ENCODE measurements around the gene MTMR10. TPM values are rescaled to one million over a fixed set of nuclear protein-coding genes. Genes with fewer than 3 reads are reported as not detected.

Gene MTMR10
- total RNA-seq, 3 donors from 2014 or later = 31.5 to 46.9 (median 35.7) TPM

- TF ChIP-seq, protein P1, sequence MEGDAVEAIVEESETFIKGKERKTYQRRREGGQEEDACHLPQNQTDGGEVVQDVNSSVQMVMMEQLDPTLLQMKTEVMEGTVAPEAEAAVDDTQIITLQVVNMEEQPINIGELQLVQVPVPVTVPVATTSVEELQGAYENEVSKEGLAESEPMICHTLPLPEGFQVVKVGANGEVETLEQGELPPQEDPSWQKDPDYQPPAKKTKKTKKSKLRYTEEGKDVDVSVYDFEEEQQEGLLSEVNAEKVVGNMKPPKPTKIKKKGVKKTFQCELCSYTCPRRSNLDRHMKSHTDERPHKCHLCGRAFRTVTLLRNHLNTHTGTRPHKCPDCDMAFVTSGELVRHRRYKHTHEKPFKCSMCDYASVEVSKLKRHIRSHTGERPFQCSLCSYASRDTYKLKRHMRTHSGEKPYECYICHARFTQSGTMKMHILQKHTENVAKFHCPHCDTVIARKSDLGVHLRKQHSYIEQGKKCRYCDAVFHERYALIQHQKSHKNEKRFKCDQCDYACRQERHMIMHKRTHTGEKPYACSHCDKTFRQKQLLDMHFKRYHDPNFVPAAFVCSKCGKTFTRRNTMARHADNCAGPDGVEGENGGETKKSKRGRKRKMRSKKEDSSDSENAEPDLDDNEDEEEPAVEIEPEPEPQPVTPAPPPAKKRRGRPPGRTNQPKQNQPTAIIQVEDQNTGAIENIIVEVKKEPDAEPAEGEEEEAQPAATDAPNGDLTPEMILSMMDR (IDR thresholded peaks at IDR 0.05) = no peak
- TF ChIP-seq POLR2AphosphoS5 (IDR thresholded peaks at IDR 0.05) = no peak
- no peak for TF ChIP-seq POLR2A (IDR thresholded peaks at IDR 0.05)
- Histone ChIP-seq H3K27ac (no peak overlapping the region), H3K4me1 (no peaks in the 10 kb centered on the region), H3K4me3 (no peak overlapping the region), H3K36me3 (no peaks in the 10 kb centered on the region), H3K9me3 (no peaks in the 10 kb centered on the region), H3K27me3 (no peaks in the 10 kb centered on the region)
- intact Hi-C loops (cut with DNase I; ENCODE audit: low total_unique reads) = no loop called here
- no peak for DNase-seq (ENCODE audit: low spot score in 2 of 2)
Observed at GRCh38 chr15:30978328-30978727, 13.1 kb downstream of the MTMR10 start.

- Histone ChIP-seq H3K27me3 (no peaks in the 10 kb centered on the region), H3K36me3 (no peaks in the 10 kb centered on the region), H3K9me3 (no peaks in the 10 kb centered on the region), H3K4me3 (no peak overlapping the region), H3K4me1 (no peaks in the 10 kb centered on the region), H3K27ac (no peak overlapping the region)
- DNase-seq (ENCODE audit: low spot score in 2 of 2) = no peak
- TF ChIP-seq, protein P1 (IDR thresholded peaks at IDR 0.05) = no peak
- no peak for TF ChIP-seq POLR2AphosphoS5 (IDR thresholded peaks at IDR 0.05)
- no peak for TF ChIP-seq POLR2A (IDR thresholded peaks at IDR 0.05)
- intact Hi-C loops (cut with DNase I; ENCODE audit: low total_unique reads) = no loop called here
Observed at GRCh38 chr15:30974112-30974511, 17.3 kb downstream of the MTMR10 start.

DNA sequence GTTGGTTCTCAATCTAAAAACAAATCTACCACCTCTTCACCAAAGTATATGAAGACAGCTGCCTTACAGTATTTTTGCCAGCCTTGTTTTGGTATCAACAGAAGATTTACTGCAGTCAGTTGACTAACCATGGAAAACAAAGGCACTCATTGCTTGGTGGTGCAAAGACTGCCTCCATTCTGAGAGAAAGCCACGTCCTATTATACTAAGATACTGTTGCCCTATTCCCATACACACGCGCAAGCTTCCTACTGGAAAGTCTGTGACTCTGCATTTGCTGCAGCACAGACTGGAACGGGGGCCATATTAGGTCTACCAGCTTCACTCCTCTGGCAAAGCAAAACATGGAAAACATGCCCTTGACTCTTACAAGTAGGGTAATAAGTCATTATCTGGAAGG is 18.0 kb downstream of the MTMR10 start:
- intact Hi-C loops (cut with DNase I; ENCODE audit: low total_unique reads) = no loop called here
- H3K27me3 ChIP-seq = no peaks in the 10 kb centered on the region
- H3K4me3 ChIP-seq = no peak overlapping the region
- no peak for DNase-seq (ENCODE audit: low spot score in 2 of 2)
- H3K9me3 ChIP-seq = no peaks in the 10 kb centered on the region
- H3K4me1 ChIP-seq = no peaks in the 10 kb centered on the region
- H3K27ac ChIP-seq = no peak overlapping the region
- TF ChIP-seq POLR2AphosphoS5 (IDR thresholded peaks at IDR 0.05) (no peak), POLR2A (IDR thresholded peaks at IDR 0.05) (no peak)
- TF ChIP-seq, protein P1 (IDR thresholded peaks at IDR 0.05) = no peak
- no peaks in the 10 kb centered on the region for H3K36me3 ChIP-seq

GRCh38 chr15:30969724-30970123 is 21.7 kb downstream of the MTMR10 start:
- intact Hi-C loops (cut with DNase I; ENCODE audit: low total_unique reads) = no loop called here
- TF ChIP-seq, protein P1 (IDR thresholded peaks at IDR 0.05) = no peak
- TF ChIP-seq POLR2AphosphoS5 (IDR thresholded peaks at IDR 0.05) (no peak), POLR2A (IDR thresholded peaks at IDR 0.05) (no peak)
- H3K36me3 ChIP-seq = no peaks in the 10 kb centered on the region

GRCh38 chr15:30963681-30964080 is 27.7 kb downstream of the MTMR10 start:
- Histone ChIP-seq H3K4me3 (no peak overlapping the region), H3K4me1 (no peaks in the 10 kb centered on the region), H3K9me3 (no peaks in the 10 kb centered on the region), H3K27me3 (no peaks in the 10 kb centered on the region), H3K36me3 (no peaks in the 10 kb centered on the region), H3K27ac (no peak overlapping the region)
- DNase-seq (ENCODE audit: low spot score in 2 of 2) = no peak
- intact Hi-C loops (cut with DNase I; ENCODE audit: low total_unique reads) = no loop called here
- TF ChIP-seq POLR2A (IDR thresholded peaks at IDR 0.05) = no peak
- TF ChIP-seq, protein P1 (IDR thresholded peaks at IDR 0.05) = no peak
- TF ChIP-seq POLR2AphosphoS5 (IDR thresholded peaks at IDR 0.05) = no peak

More at GRCh38 chr15:30969724-30970123, 21.7 kb downstream of the MTMR10 start:
- no peak overlapping the region for H3K27ac ChIP-seq
- DNase-seq (ENCODE audit: low spot score in 2 of 2) = no peak
- no peak overlapping the region for H3K4me3 ChIP-seq
- H3K4me1 ChIP-seq = no peaks in the 10 kb centered on the region
- no peaks in the 10 kb centered on the region for H3K27me3 ChIP-seq
- no peaks in the 10 kb centered on the region for H3K9me3 ChIP-seq
